ENCODE results near the gene SYT7. TPM values are rescaled to one million over a fixed set of nuclear protein-coding genes. Genes with fewer than 3 reads are reported as not detected.

Gene SYT7
- total RNA-seq, 1 donor from 2014 or later: 3.4 TPM

- DNase-seq (ENCODE audit: extremely low spot score in 2 of 2): no peak
- TF ChIP-seq POLR2A (IDR thresholded peaks at IDR 0.05): no peak
- TF ChIP-seq, protein P1, sequence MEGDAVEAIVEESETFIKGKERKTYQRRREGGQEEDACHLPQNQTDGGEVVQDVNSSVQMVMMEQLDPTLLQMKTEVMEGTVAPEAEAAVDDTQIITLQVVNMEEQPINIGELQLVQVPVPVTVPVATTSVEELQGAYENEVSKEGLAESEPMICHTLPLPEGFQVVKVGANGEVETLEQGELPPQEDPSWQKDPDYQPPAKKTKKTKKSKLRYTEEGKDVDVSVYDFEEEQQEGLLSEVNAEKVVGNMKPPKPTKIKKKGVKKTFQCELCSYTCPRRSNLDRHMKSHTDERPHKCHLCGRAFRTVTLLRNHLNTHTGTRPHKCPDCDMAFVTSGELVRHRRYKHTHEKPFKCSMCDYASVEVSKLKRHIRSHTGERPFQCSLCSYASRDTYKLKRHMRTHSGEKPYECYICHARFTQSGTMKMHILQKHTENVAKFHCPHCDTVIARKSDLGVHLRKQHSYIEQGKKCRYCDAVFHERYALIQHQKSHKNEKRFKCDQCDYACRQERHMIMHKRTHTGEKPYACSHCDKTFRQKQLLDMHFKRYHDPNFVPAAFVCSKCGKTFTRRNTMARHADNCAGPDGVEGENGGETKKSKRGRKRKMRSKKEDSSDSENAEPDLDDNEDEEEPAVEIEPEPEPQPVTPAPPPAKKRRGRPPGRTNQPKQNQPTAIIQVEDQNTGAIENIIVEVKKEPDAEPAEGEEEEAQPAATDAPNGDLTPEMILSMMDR (IDR thresholded peaks at IDR 0.05): no peak
- TF ChIP-seq POLR2AphosphoS5 (IDR thresholded peaks at IDR 0.05; ENCODE audit: insufficient read depth in 1 of 2, low read depth in 1 of 2): no peak
- H3K4me1 ChIP-seq: peaks cover 7% of the 10 kb centered on the region
- no peaks in the 10 kb centered on the region for H3K9me3 ChIP-seq
- no peaks in the 10 kb centered on the region for H3K27me3 ChIP-seq
- H3K27ac ChIP-seq: no peak overlapping the region
- intact Hi-C loops (cut with DNase I): loop anchor here (5.0 to 10.0 kb wide), 2 partner anchors 36 to 73 kb away; a partner anchor contains a TSS
- no peaks in the 10 kb centered on the region for H3K36me3 ChIP-seq
- H3K4me3 ChIP-seq: no peak overlapping the region
Measured at GRCh38 chr11:61518032-61518795, 62.7 kb downstream of the SYT7 start.

DNA sequence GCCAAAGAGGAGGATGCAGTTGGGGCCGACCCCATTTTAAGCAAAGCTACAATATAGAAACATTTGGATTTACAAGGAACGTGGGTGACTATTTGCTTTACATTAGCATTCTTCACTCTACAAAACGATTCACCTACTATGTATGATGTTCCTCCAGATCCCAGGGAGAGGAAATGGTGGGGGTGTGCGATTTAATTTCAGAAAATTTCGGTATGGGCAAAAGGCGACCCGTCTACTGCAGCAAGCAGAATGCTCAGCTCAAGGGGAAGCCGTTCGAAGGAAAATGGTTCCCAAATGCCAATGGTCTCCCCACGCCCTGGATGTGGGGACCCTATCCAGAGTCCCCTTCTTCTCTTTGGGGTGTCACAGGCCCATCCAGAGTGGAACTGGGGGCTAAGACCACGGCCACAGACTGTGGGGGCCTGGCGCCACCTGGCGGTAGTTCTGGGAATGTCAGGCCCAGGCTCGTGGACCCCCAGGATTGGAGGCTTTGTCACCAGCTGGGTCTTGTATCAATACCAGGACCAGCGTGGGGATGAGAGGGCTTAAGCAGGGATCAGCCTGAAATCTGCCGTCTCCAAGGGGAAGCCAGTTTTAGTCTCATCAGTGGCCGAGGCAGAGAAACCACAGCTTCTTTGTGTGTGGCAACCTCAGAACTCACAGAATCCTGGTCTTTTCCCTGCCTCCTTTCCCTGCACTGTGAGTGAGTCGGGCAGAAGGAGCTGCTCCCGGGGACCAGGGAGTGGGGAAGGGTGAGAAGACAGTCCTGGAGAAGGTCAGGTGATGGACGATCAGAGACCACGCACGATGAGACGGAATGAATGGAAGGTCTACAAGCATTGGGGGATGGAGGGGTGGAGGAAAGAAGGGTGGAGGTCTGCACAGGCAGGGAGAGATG lies 64.0 kb downstream of the SYT7 start:
- no peaks in the 10 kb centered on the region for H3K9me3 ChIP-seq
- H3K27me3 ChIP-seq: no peaks in the 10 kb centered on the region
- peaks cover 7% of the 10 kb centered on the region for H3K4me1 ChIP-seq
- peak overlapping the region; percentile 7 to 24 for H3K4me3 ChIP-seq
- intact Hi-C loops (cut with DNase I): loop anchor here (5.0 to 10.0 kb wide), 2 partner anchors 35 to 72 kb away; a partner anchor contains a TSS
- no peak overlapping the region for H3K27ac ChIP-seq
- no peak for DNase-seq (ENCODE audit: extremely low spot score in 2 of 2)
- TF ChIP-seq, protein P1 (IDR thresholded peaks at IDR 0.05): peak; percentile 82 to 98 (median 97)
- no peak for TF ChIP-seq POLR2AphosphoS5 (IDR thresholded peaks at IDR 0.05; ENCODE audit: insufficient read depth in 1 of 2, low read depth in 1 of 2)
- no peak for TF ChIP-seq POLR2A (IDR thresholded peaks at IDR 0.05)
- H3K36me3 ChIP-seq: no peaks in the 10 kb centered on the region

DNA sequence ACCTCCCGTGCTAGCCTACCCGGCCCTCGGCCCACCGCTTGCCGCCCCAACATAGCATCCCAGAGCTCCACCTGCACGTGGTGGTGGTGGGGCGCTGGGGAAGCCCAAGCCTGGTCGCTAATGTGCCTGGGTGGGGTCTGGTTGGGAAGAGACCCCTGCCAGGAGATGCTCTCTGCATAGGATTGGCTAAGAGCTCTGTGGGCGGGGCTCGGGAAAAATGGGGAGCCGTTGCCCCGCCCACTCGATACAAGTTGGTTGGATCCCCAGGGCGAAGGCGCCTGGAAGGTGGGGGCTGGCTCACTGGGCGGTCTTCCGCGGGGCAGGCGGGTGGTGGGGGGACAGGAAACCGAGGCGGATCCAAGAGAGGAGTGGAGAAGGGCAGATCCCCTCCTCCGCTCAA lies 64.7 kb downstream of the SYT7 start:
- H3K36me3 ChIP-seq: no peaks in the 10 kb centered on the region
- peak overlapping the region; percentile 7 to 24 for H3K4me3 ChIP-seq
- TF ChIP-seq POLR2AphosphoS5 (IDR thresholded peaks at IDR 0.05; ENCODE audit: insufficient read depth in 1 of 2, low read depth in 1 of 2) (no peak), POLR2A (IDR thresholded peaks at IDR 0.05) (no peak)
- TF ChIP-seq, protein P1 (IDR thresholded peaks at IDR 0.05): no peak
- no peak overlapping the region for H3K27ac ChIP-seq
- no peaks in the 10 kb centered on the region for H3K9me3 ChIP-seq
- DNase-seq (ENCODE audit: extremely low spot score in 2 of 2): no peak
- intact Hi-C loops (cut with DNase I): loop anchor here (5.0 to 10.0 kb wide), 2 partner anchors 34 to 71 kb away; a partner anchor contains a TSS
- H3K4me1 ChIP-seq: peaks cover 7% of the 10 kb centered on the region
- H3K27me3 ChIP-seq: no peaks in the 10 kb centered on the region

DNA sequence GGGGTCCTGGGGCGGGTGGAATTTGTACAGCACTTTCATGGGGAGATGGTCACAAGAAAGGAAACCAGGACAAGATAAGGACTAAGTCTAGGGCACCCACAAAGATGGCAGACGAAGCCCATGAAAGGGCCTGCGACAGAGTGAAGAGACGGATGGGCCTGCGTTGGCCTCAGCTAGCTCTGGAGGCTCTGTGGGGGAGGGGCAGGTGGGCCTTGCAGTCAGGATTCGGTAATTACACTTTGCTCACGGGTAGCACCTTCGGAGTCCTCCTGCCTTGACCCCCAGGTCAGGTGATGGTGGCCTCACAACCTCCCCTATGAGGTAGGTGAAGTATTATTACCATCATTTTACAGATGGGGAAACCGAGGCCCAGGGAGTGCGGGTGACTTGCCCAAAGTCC lies 65.2 kb downstream of the SYT7 start:
- no peak for DNase-seq (ENCODE audit: extremely low spot score in 2 of 2)
- Histone ChIP-seq H3K36me3 (no peaks in the 10 kb centered on the region), H3K4me3 (no peak overlapping the region), H3K9me3 (no peaks in the 10 kb centered on the region), H3K27me3 (no peaks in the 10 kb centered on the region), H3K4me1 (peaks cover 7% of the 10 kb centered on the region), H3K27ac (no peak overlapping the region)
- intact Hi-C loops (cut with DNase I): loop anchor here (5.0 to 10.0 kb wide), 2 partner anchors 33 to 71 kb away; a partner anchor contains a TSS
- TF ChIP-seq, protein P1 (IDR thresholded peaks at IDR 0.05): no peak
- TF ChIP-seq POLR2A (IDR thresholded peaks at IDR 0.05) (no peak), POLR2AphosphoS5 (IDR thresholded peaks at IDR 0.05; ENCODE audit: insufficient read depth in 1 of 2, low read depth in 1 of 2) (no peak)
